ENCODE data around the gene TMEM178A.

GRCh38 chr2:39738936-39739335 lies 73.2 kb downstream of the TMEM178A start:
- TF ChIP-seq, protein P1, sequence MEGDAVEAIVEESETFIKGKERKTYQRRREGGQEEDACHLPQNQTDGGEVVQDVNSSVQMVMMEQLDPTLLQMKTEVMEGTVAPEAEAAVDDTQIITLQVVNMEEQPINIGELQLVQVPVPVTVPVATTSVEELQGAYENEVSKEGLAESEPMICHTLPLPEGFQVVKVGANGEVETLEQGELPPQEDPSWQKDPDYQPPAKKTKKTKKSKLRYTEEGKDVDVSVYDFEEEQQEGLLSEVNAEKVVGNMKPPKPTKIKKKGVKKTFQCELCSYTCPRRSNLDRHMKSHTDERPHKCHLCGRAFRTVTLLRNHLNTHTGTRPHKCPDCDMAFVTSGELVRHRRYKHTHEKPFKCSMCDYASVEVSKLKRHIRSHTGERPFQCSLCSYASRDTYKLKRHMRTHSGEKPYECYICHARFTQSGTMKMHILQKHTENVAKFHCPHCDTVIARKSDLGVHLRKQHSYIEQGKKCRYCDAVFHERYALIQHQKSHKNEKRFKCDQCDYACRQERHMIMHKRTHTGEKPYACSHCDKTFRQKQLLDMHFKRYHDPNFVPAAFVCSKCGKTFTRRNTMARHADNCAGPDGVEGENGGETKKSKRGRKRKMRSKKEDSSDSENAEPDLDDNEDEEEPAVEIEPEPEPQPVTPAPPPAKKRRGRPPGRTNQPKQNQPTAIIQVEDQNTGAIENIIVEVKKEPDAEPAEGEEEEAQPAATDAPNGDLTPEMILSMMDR (IDR thresholded peaks at IDR 0.05; ENCODE audit: insufficient read depth, low read depth, low read length), result no peak
- TF ChIP-seq EZH2 (IDR thresholded peaks at IDR 0.05; ENCODE audit: insufficient read depth, low read length), result no peak
